GM12878 (cell line): ENCODE measurements around the gene MMD. TPM values are rescaled to one million over a fixed set of nuclear protein-coding genes. Genes with fewer than 3 reads are reported as not detected.

ENCODE experiments used
- ATAC-seq: fragments of 200-7000 bp; cut with Tn5 transposase; 3 replicates; pipeline ENCODE4 v1.9.1; 2020; ENCODE audit warnings: mild to moderate bottlenecking, moderate library complexity
- BruUV-seq: library from RNA; stranded (reverse); fragments of 400-500 nt; replicated peaks from 2 replicates; lab custom pipeline; 2021; lab: Mats Ljungman, UMichigan
- CTCF ChIA-PET: fragments of 300-600 bp; sonication (Branson Sonifier 250); formaldehyde crosslinking; extraction: SDS; loops from one replicate; lab custom pipeline; 2021; ENCODE audit warnings: inconsistent platforms; lab: Yijun Ruan, JAX
- POLR2A ChIA-PET: fragments of 350-600 bp; formaldehyde crosslinking; extraction: SDS; loops from one replicate; lab custom pipeline; 2021; ENCODE audit warnings: inconsistent platforms; lab: Charles Lee
- RAD21 ChIA-PET: fragments of 300-600 bp; sonication (Branson Sonifier 250); formaldehyde crosslinking; loops from one replicate; lab custom pipeline; 2023; ENCODE audit warnings: antibody characterized with exemption; ENCODE audit not compliant: unreplicated experiment; lab: Charles Lee
- SMC1A ChIA-PET: fragments of 300-600 bp; sonication (Branson Sonifier 250); formaldehyde crosslinking; loops from one replicate; lab custom pipeline; 2023; ENCODE audit not compliant: unreplicated experiment, uncharacterized antibody; lab: Charles Lee
- DNase-seq: peaks from one replicate; pipeline ENCODE4 v3.0.0-alpha.2; 2011; ENCODE audit warnings: low read depth, low spot score
- FAIRE-seq: peaks from 3 replicates; lab custom pipeline; 2011; peaks lifted over from hg19 to GRCh38; lab: Jason Lieb, UNC
- H2AFZ ChIP-seq: 2 replicates; pipeline ENCODE4 v1.6.0; 2011; ENCODE audit warnings: low read depth, low read length, control low read depth; ENCODE audit not compliant: control insufficient read depth
- H3K27ac ChIP-seq: 2 replicates; pipeline ENCODE4 v1.5.1; 2011; ENCODE audit warnings: control low read depth; ENCODE audit not compliant: control insufficient read depth, insufficient read depth
- H3K27me3 ChIP-seq, 2 experiments: replicated peaks in 1 of 2; 2 replicates each; pipeline versions ENCODE4 v1.6.0 to v1.6.1; 2011; ENCODE audit warnings: low read length in 1 of 2; ENCODE audit not compliant: control insufficient read depth in 2 of 2, insufficient read depth in 2 of 2
- H3K36me3 ChIP-seq, 2 experiments: 2 replicates each; pipeline ENCODE4 v1.5.1; 2011; ENCODE audit warnings: low read length in 1 of 2; ENCODE audit not compliant: control insufficient read depth in 2 of 2, insufficient read depth in 2 of 2
- H3K4me1 ChIP-seq: 2 replicates; pipeline ENCODE4 v1.6.1; 2011; ENCODE audit warnings: mild to moderate bottlenecking, low read length, moderate library complexity, mixed read lengths; ENCODE audit not compliant: control insufficient read depth, insufficient read depth
- H3K4me2 ChIP-seq: 2 replicates; pipeline ENCODE4 v1.6.0; 2011; ENCODE audit warnings: control low read depth; ENCODE audit not compliant: control insufficient read depth, insufficient read depth
- H3K4me3 ChIP-seq: fragments of 200-600 bp; sonication (generic); 2 replicates; pipeline ENCODE4 v1.5.1; 2016
- H3K79me2 ChIP-seq: 2 replicates; pipeline ENCODE4 v1.6.0; 2011; ENCODE audit warnings: low read length; ENCODE audit not compliant: control insufficient read depth, insufficient read depth
- H3K9ac ChIP-seq: 2 replicates; pipeline ENCODE4 v1.8.0; 2011; ENCODE audit warnings: low read length, control low read depth, mixed read lengths; ENCODE audit not compliant: control insufficient read depth, insufficient read depth
- H3K9me3 ChIP-seq: replicated peaks from 3 replicates; pipeline ENCODE4 v1.5.1; 2011; ENCODE audit warnings: mild to moderate bottlenecking, low read length; ENCODE audit not compliant: control insufficient read depth, insufficient read depth
- H4K20me1 ChIP-seq: 2 replicates; pipeline ENCODE4 v1.6.0; 2011; ENCODE audit not compliant: control insufficient read depth, insufficient read depth
- ATF2 ChIP-seq: IDR thresholded peaks from 2 replicates; pipeline ENCODE4 v1.6.1; 2012; ENCODE audit warnings: low read length, inconsistent platforms
- BCLAF1 ChIP-seq: fragments of 450-650 bp; IDR thresholded peaks from 2 replicates; pipeline ENCODE4 v1.6.1; 2017; ENCODE audit warnings: antibody characterized with exemption, mild to moderate bottlenecking, moderate library complexity
- CEBPB ChIP-seq, 2 experiments: fragments of 150-350 bp in 1 of 2; IDR thresholded peaks; 2 replicates each; pipeline ENCODE4 v1.6.1; 2012 to 2014; ENCODE audit warnings: low read depth in 2 of 2, low read length in 2 of 2, borderline replicate concordance in 1 of 2, inconsistent platforms in 1 of 2
- EED ChIP-seq: sonication (generic); IDR thresholded peaks from 2 replicates; pipeline ENCODE4 v1.6.1; 2016; ENCODE audit warnings: antibody characterized with exemption, low read depth
- IRF3 ChIP-seq: fragments of 450-650 bp; IDR thresholded peaks from 2 replicates; pipeline ENCODE4 v1.6.1; 2014; ENCODE audit warnings: mild to moderate bottlenecking
- KDM1A ChIP-seq: fragments of 200-600 bp; sonication (generic); IDR thresholded peaks from 2 replicates; pipeline ENCODE4 v1.6.1; 2016; ENCODE audit warnings: borderline replicate concordance
- KLF5 ChIP-seq: fragments of 450-650 bp; IDR thresholded peaks from 2 replicates; pipeline ENCODE4 v1.6.1; 2014; ENCODE audit warnings: mild to moderate bottlenecking; ENCODE audit not compliant: partially characterized antibody
- MEF2A ChIP-seq: IDR thresholded peaks from 2 replicates; pipeline ENCODE4 v1.6.1; 2011; ENCODE audit warnings: low read depth, mild to moderate bottlenecking, low read length, moderate library complexity; ENCODE audit not compliant: insufficient read depth
- POLR2A ChIP-seq: IDR thresholded peaks from 2 replicates; pipeline ENCODE4 v1.6.1; 2011; ENCODE audit warnings: low read depth, mild to moderate bottlenecking, low read length
- RCOR1 ChIP-seq: conservative IDR thresholded peaks from 2 replicates; pipeline ENCODE4 v1.6.1; 2012; ENCODE audit warnings: low read depth, low read length, improper control_type of control experiment
- RELB ChIP-seq: fragments of 450-650 bp; IDR thresholded peaks from 2 replicates; pipeline ENCODE4 v1.6.1; 2017; ENCODE audit warnings: low read depth, mild to moderate bottlenecking, moderate library complexity
- SUPT20H ChIP-seq: IDR thresholded peaks from 2 replicates; pipeline ENCODE4 v1.6.1; 2011; ENCODE audit warnings: low read depth, mild to moderate bottlenecking, low read length, moderate library complexity, borderline replicate concordance; ENCODE audit not compliant: control insufficient read depth
- whole genome bisulfite sequencing: methylation state at CpG from one replicate; pipeline ENCODE4 v1.1.6; 2016; ENCODE audit warnings: low lambda C conversion rate; ENCODE audit not compliant: insufficient replicate concordance, insufficient coverage; ENCODE audit errors: missing lambda C conversion rate; 5-methylcytosine and 5-hydroxymethylcytosine counted together
- in situ Hi-C: fragments of 300-500 bp; cut with MboI; formaldehyde crosslinking; loops from 9 replicates; pipeline ENCODE4 v1.14.3; 2018; ENCODE audit warnings: mixed read lengths
- intact Hi-C: fragments of 100-400 bp; cut with micrococcal nuclease; formaldehyde crosslinking; loops from one replicate; pipeline ENCODE4 v1.14.2; 2022; ENCODE audit not compliant: unreplicated experiment
- polyA plus RNA-seq, 11 experiments: library from polyadenylated mRNA; depleted of rRNA in 4 of 11; unstranded in 6 of 11; stranded (reverse) in 5 of 11; fragments of >200 nt; fragmentation: Nextera tagmentation in 4 of 11; fragmentation: Illumina TruSeq in 1 of 11; extraction: Ambion mirVana in 4 of 11; extraction: Trizol in 1 of 11; gene quantifications; 1 replicate in 1 of 11; 2 replicates in 10 of 11; pipeline versions ENCODE4 v1.2.1 to v1.2.3, GENCODE V29; 2011 to 2016; ENCODE audit warnings: inconsistent platforms in 2 of 11, missing spikeins in 2 of 11, low read depth in 1 of 11
- total RNA-seq, 4 experiments: library from RNA; depleted of rRNA in 3 of 4; stranded (reverse); fragments of >200 nt in 3 of 4; fragmentation: Illumina TruSeq in 1 of 4; extraction: Trizol in 1 of 4; gene quantifications; 2 replicates each; pipeline versions ENCODE4 v1.2.1 to v1.2.3, GENCODE V29; 2013 to 2021

MMD gene
- total and polyA plus RNA-seq, 10 of the 15 experiments (the other 5 are each of a cell fraction or from before 2014, with no cell fraction given): 8.0 to 46.7 (median 22.3) TPM

GRCh38 chr17:55442953-55443683, 21.5 kb upstream of the MMD start (continued):
- no peak for TF ChIP-seq RELB
- no peak for TF ChIP-seq POLR2A
- TF ChIP-seq IRF3: no peak
- TF ChIP-seq SUPT20H: no peak

- Histone ChIP-seq H3K27me3 (no peaks in the 10 kb centered on the region), H3K27ac (no peak overlapping the region), H3K36me3 (no peaks in the 10 kb centered on the region), H3K4me2 (no peak overlapping the region), H3K9ac (no peak overlapping the region), H4K20me1 (no peaks in the 10 kb centered on the region), H3K4me3 (no peak overlapping the region), H3K9me3 (no peaks in the 10 kb centered on the region), H2AFZ (no peak overlapping the region), H3K4me1 (peaks cover 17% of the 10 kb centered on the region)
- CTCF ChIA-PET: interaction anchor here (0.8 to 0.9 kb wide), 2 partner anchors 68 to 86 kb away, joined by 3 to 4 read pairs; no protein-coding TSS in a partner anchor
- ATAC-seq: no peak
- POLR2A ChIA-PET: interaction anchor here (0.7 to 1.7 kb wide), 4 partner anchors 9 to 974 kb away, joined by 3 to 4 read pairs (median 3); partner anchors contain the start of gene MMD
- FAIRE-seq: no peak
- 63% methylated on average over 5 of the region's 5 CpGs for WGBS
- SMC1A ChIA-PET: interaction anchor here (0.8 to 17.7 kb wide), 7 partner anchors 8 to 23 kb away, joined by 3 to 359 read pairs (median 5); partner anchors contain the start of gene MMD
- no TSS peak for BruUV-seq
- intact Hi-C loops (no loop called here), in situ Hi-C loops (no loop called here)
- DNase-seq: no peak
- RAD21 ChIA-PET: interaction anchor here (0.9 to 2.0 kb wide), 7 partner anchors 10 to 72 kb away, joined by 3 to 9 read pairs (median 4); no protein-coding TSS in a partner anchor
- TF ChIP-seq KLF5: no peak
- TF ChIP-seq CEBPB (IDR thresholded peaks at IDR 0.05; ENCODE audit: borderline replicate concordance in 1 of 2, low read depth in 2 of 2, low read length in 2 of 2): no peak
- TF ChIP-seq ATF2: no peak
- no peak for TF ChIP-seq EED
- TF ChIP-seq BCLAF1: no peak
- no peak for TF ChIP-seq MEF2A
- no peak for TF ChIP-seq RCOR1
- TF ChIP-seq KDM1A: no peak
- TF ChIP-seq, all 136 proteins: peak for 0
- H3K79me2 ChIP-seq: no peaks in the 10 kb centered on the region
Measured at GRCh38 chr17:55442462-55442861, 20.8 kb upstream of the MMD start.
